NCI-H1092 (cell line): Measurements from ENCODE around the gene EFNA5.

Experiments
- DNase-seq: peaks from one replicate; lab custom pipeline; 2025; lab: John Stamatoyannopoulos, UW

The EFNA5 gene

GRCh38 chr5:107602896-107603295 is 67.8 kb downstream of the EFNA5 start:
- no peak for DNase-seq

- DNase-seq, result no peak
These were observed 69.7 kb downstream of the EFNA5 start for GRCh38 chr5:107601076-107601475.

- no peak for DNase-seq
These were observed 71.8 kb downstream of the EFNA5 start for GRCh38 chr5:107598958-107599357.

GRCh38 chr5:107597803-107598202 is 72.9 kb downstream of the EFNA5 start:
- DNase-seq, result no peak

GRCh38 chr5:107597247-107597646 is 73.5 kb downstream of the EFNA5 start:
- DNase-seq, result no peak

GRCh38 chr5:107594253-107595045 is 76.3 kb downstream of the EFNA5 start:
- no peak for DNase-seq

GRCh38 chr5:107593009-107593408 is 77.7 kb downstream of the EFNA5 start:
- DNase-seq, result no peak

- DNase-seq, result no peak
These were observed 78.2 kb downstream of the EFNA5 start for GRCh38 chr5:107592515-107592914.

GRCh38 chr5:107590686-107591085 is 80.1 kb downstream of the EFNA5 start:
- DNase-seq, result no peak

- no peak for DNase-seq
These were observed 81.1 kb downstream of the EFNA5 start for GRCh38 chr5:107589520-107590193.

GRCh38 chr5:107582625-107583024 is 88.1 kb downstream of the EFNA5 start:
- no peak for DNase-seq

GRCh38 chr5:107580889-107581820 is 89.6 kb downstream of the EFNA5 start:
- DNase-seq, result no peak

- DNase-seq, result no peak
These were observed 92.6 kb downstream of the EFNA5 start for GRCh38 chr5:107578051-107578635.

GRCh38 chr5:107577394-107577950 is 93.3 kb downstream of the EFNA5 start:
- DNase-seq, result no peak

- no peak for DNase-seq
These were observed 93.9 kb downstream of the EFNA5 start for GRCh38 chr5:107576736-107577393.

- no peak for DNase-seq
These were observed 94.6 kb downstream of the EFNA5 start for GRCh38 chr5:107576155-107576554.

GRCh38 chr5:107574287-107574686 is 96.5 kb downstream of the EFNA5 start:
- DNase-seq, result no peak

- no peak for DNase-seq
These were observed 97.9 kb downstream of the EFNA5 start for GRCh38 chr5:107572715-107573368.

GRCh38 chr5:107571621-107572536 is 98.9 kb downstream of the EFNA5 start:
- DNase-seq, result peak; percentile 77
